Bronchial epithelial cell (primary cell): Measurements from ENCODE around the gene BOK. TPM values are rescaled to one million over a fixed set of nuclear protein-coding genes. Genes with fewer than 3 reads are reported as not detected.
A peak's percentile ranks its signal among the peaks of the same experiment; 100 is the strongest.

Source experiments
- DNase-seq: peaks from one replicate; pipeline ENCODE4 v3.0.0-alpha.2; 2010; ENCODE audit warnings: low read depth
- FAIRE-seq: peaks from 2 replicates; lab custom pipeline; 2011; peaks lifted over from hg19 to GRCh38; lab: Jason Lieb, UNC
- H3K27me3 ChIP-seq: 2 replicates; pipeline ENCODE4 v1.5.1; 2011; ENCODE audit warnings: low read length; ENCODE audit not compliant: control insufficient read depth, insufficient read depth
- H3K36me3 ChIP-seq: 2 replicates; pipeline ENCODE4 v1.5.1; 2011; ENCODE audit warnings: low read length; ENCODE audit not compliant: control insufficient read depth, insufficient read depth
- H3K4me3 ChIP-seq: 2 replicates; pipeline ENCODE4 v1.5.1; 2011; ENCODE audit warnings: mild to moderate bottlenecking, low read depth, low read length, control low read depth
- total RNA-seq: library from RNA; depleted of rRNA; stranded (reverse); fragments of >200 nt; gene quantifications from 2 replicates; pipeline ENCODE4 v1.2.1, GENCODE V29; 2014
- TF ChIP-seq, protein P1 (sequence below): IDR thresholded peaks from 2 replicates; pipeline ENCODE4 v1.5.1; 2011; ENCODE audit warnings: mild to moderate bottlenecking, moderate library complexity, low read length, control low read depth, inconsistent platforms; ENCODE audit not compliant: insufficient read depth, severe bottlenecking

The BOK gene
- total RNA-seq, 1 donor from 2014 or later = 19.5 TPM

DNA sequence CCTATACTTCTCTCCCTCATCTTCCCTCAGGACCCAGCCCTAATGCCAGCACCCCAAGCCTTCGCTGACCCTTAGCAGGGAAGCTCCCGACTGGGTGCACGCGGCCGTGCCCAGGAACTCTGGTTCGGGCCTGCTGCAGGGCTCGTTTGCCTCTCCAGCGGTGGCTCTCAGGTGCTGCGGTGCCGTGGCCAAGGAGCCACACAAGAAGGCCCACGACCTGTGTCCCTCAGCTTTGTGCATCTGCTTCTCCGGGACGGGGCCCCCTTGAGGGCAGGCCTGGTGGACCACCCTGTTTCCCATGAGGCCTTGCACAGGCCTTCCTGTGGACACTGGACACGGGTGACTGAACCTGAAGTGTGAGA is 17.7 kb downstream of the BOK start:
- FAIRE-seq (no peak), DNase-seq (no peak)
- Histone ChIP-seq H3K27me3 (no peaks in the 10 kb centered on the region), H3K36me3 (peaks cover 7% of the 10 kb centered on the region), H3K4me3 (no peak overlapping the region)
- TF ChIP-seq, protein P1, sequence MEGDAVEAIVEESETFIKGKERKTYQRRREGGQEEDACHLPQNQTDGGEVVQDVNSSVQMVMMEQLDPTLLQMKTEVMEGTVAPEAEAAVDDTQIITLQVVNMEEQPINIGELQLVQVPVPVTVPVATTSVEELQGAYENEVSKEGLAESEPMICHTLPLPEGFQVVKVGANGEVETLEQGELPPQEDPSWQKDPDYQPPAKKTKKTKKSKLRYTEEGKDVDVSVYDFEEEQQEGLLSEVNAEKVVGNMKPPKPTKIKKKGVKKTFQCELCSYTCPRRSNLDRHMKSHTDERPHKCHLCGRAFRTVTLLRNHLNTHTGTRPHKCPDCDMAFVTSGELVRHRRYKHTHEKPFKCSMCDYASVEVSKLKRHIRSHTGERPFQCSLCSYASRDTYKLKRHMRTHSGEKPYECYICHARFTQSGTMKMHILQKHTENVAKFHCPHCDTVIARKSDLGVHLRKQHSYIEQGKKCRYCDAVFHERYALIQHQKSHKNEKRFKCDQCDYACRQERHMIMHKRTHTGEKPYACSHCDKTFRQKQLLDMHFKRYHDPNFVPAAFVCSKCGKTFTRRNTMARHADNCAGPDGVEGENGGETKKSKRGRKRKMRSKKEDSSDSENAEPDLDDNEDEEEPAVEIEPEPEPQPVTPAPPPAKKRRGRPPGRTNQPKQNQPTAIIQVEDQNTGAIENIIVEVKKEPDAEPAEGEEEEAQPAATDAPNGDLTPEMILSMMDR = no peak

DNA sequence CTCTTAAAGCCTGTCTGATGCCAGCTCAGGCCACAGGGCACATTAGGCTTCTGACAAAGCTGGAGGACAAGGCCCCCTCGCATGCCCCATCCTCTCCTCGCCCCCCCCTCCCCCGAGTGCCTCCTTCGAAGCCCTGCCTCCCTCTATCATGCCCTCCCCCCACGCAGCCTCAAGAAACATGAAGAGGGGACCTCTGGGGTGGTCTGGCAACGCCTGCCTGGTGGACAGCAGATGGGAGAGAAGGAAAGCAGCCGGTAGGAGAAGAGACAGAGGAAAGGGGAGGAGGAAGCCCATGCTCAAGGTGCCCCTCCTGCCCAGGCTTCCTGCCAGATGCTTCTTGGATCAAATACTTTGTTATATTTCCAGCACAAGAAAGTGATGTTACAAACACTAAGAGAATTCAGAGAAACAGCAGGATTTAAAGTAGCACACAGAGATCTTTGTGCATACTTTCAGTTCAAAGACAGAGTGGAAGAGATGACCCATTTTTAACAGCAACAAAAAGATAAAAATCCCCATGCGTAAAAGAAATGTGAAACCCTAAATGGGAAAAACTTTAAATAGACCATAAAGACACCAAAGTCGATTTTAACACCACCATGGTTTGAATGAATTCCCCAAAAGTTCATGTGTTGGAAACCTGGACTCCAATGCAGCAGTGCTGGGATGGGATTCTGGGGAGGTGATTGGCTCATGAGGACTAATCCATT is 19.0 kb downstream of the BOK start:
- no peak for FAIRE-seq
- H3K36me3 ChIP-seq = peaks cover 2% of the 10 kb centered on the region
- DNase-seq = no peak

DNA sequence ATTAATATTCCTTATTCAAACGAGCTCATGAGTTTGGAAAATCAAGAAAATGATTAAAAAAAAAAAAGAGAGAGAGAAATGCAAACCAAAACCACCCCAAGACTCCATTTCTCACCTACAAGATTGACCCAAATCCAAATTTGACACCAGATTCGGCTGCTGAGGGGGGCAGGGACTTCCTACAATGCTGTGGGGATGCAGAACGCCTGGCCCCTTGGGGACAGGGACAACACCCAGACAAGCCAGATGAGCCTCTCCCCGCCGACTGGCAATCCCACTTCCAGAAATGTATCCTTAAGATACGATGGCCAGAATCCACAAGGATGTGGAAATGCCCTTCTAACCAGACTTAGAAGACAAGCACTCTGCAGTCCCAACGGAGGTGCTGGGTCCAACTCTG is 20.7 kb downstream of the BOK start:
- FAIRE-seq (no peak), DNase-seq (no peak)
- TF ChIP-seq, protein P1 = no peak

More for the DNA sequence above, 19.0 kb downstream of the BOK start:
- Histone ChIP-seq H3K4me3 (no peak overlapping the region), H3K27me3 (no peaks in the 10 kb centered on the region)
- TF ChIP-seq, protein P1 = no peak

DNA sequence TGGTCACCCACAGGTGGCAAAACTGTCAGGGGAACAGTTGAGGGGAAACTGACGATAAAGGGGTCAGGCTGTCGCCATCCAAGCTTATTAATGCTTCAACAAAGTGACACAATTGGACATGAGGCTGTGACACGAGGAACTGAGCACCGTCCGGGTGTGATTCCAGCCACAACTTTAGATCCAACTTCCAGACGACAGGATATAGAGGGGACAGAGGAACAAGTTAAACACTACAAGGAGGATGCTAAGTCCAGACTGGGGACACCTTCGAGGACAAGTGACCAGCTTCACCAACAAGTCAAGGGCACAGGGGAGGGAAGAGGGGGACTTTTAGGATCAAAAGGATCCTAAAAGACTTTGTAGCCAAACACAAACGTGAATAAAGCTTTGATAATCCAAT is 23.8 kb downstream of the BOK start:
- H3K27me3 ChIP-seq = no peaks in the 10 kb centered on the region
- TF ChIP-seq, protein P1 = no peak
- peak; percentile 43 for FAIRE-seq

More for the DNA sequence above, 20.7 kb downstream of the BOK start:
- no peaks in the 10 kb centered on the region for H3K27me3 ChIP-seq
- H3K4me3 ChIP-seq = no peak overlapping the region
- H3K36me3 ChIP-seq = peaks cover under 1% of the 10 kb centered on the region

DNA sequence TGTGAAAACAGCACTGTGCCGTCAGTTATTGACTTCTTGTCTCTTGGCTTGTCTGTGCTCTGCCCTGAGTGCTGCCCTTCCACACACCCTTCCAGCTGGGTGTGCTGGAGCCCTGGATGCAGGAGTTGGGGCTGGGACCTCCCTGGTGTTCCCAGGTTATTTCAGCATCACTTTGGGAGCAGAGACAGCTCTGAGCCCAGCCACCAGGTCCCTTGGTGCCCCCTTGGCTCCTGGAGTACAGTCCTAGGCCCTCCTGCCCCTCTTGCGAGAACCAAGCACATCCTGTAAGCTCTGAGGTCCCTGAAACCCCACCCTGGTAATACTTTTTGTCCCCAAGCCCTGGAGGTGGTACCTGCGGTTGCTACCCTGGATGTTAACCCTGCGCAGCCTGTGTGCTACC is 24.3 kb downstream of the BOK start:
- TF ChIP-seq, protein P1 = no peak
- Histone ChIP-seq H3K4me3 (no peak overlapping the region), H3K36me3 (peaks cover 8% of the 10 kb centered on the region), H3K27me3 (no peaks in the 10 kb centered on the region)
- FAIRE-seq = no peak
- no peak for DNase-seq

More for the DNA sequence above, 23.8 kb downstream of the BOK start:
- no peak for DNase-seq
- Histone ChIP-seq H3K36me3 (peaks cover 8% of the 10 kb centered on the region), H3K4me3 (no peak overlapping the region)

DNA sequence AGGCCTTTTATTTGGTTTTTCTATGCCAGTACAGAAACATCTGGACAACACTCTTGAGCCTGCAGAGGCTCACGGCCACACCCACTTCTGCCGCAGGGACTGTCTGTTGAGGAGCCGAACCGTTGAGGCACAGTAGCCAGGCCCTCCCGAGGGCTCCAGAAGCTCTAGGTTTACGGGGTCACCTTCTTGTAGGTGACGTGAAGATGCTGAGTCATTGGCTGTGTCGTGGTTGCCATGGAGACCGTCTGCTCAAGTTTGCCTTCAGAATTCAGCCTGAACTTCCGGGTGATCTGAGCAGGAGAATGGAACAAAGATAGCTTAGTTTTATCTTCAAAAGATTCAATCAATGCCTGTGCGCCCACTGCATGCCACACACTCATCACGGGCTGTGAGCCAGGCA is 25.9 kb downstream of the BOK start:
- no peak for FAIRE-seq
- no peak overlapping the region for H3K4me3 ChIP-seq
- H3K27me3 ChIP-seq = no peaks in the 10 kb centered on the region
- DNase-seq = peak; percentile 24
- TF ChIP-seq, protein P1 = no peak
- H3K36me3 ChIP-seq = peaks cover 9% of the 10 kb centered on the region
